Hepatocyte (in vitro differentiated cells): ENCODE data around the gene SNTN.

ENCODE experiments used
- CTCF ChIP-seq: fragments of 200-600 bp; sonication (generic); IDR thresholded peaks from 2 replicates; pipeline ENCODE4 v1.5.1; 2016; ENCODE audit warnings: antibody characterized with exemption, mild to moderate bottlenecking; ENCODE audit not compliant: poor library complexity
- EZH2phosphoT487 ChIP-seq: fragments of 200-600 bp; sonication (generic); IDR thresholded peaks from one replicate; pipeline ENCODE4 v1.6.1; 2018; ENCODE audit warnings: antibody characterized with exemption, mild to moderate bottlenecking, low read depth, moderate library complexity; ENCODE audit not compliant: unreplicated experiment, severe bottlenecking

DNA sequence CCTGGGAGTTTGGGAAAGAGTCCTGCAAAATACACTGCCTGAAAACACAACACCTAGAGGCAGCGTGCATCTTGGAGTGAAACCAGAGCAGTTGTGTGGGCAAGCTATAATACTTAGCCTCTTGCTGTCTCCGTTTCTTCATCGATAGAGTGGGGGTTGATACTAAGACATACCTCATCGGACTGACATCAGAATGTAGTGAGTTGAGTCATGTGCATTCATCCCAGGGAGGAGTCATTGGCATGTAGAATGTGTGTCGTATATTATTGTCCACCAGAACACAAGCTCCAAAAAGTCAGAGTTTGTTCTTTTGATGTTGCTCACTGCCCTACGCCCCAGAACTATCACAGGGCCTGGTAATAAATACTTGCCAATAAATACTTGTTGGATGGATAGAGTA, 4.3 kb downstream of the SNTN start:
- TF ChIP-seq CTCF = no peak
- no peak for TF ChIP-seq EZH2phosphoT487
